ENCODE results near the gene PAX5. TPM values are rescaled to one million over a fixed set of nuclear protein-coding genes. Genes with fewer than 3 reads are reported as not detected.

The PAX5 gene
- polyA plus RNA-seq, 1 donor from 2014 or later, result not detected

GRCh38 chr9:36808251-36808650 lies 225.8 kb downstream of the PAX5 start:
- Histone ChIP-seq H3K4me3 (ENCODE audit: low read length) (no peak overlapping the region), H3K79me2 (replicated peaks; ENCODE audit: insufficient read depth, low read length) (no peaks in the 10 kb centered on the region), H2AFZ (ENCODE audit: low read depth, low read length) (no peak overlapping the region), H3K36me3 (ENCODE audit: insufficient read depth, low read length) (no peaks in the 10 kb centered on the region), H3K27me3 (ENCODE audit: insufficient read depth, low read depth, low read length) (no peaks in the 10 kb centered on the region), H3K9me3 (ENCODE audit: low read length) (no peaks in the 10 kb centered on the region), H4K20me1 (ENCODE audit: insufficient read depth) (no peaks in the 10 kb centered on the region), H3K9me2 (ENCODE audit: insufficient read depth, low read length) (no peaks in the 10 kb centered on the region), H3K27ac (ENCODE audit: low read length) (no peak overlapping the region), H3K4me2 (ENCODE audit: low read length) (no peak overlapping the region), H3K9ac (ENCODE audit: low read length) (no peak overlapping the region), H3F3A (ENCODE audit: insufficient read depth, low read length, poor library complexity, severe bottlenecking) (no peaks in the 10 kb centered on the region)
- TF ChIP-seq MXI1 (conservative IDR thresholded peaks at IDR 0.05; ENCODE audit: poor library complexity, severe bottlenecking), result no peak
- no peak for TF ChIP-seq RAD21 (conservative IDR thresholded peaks at IDR 0.05)
- TF ChIP-seq REST (IDR thresholded peaks at IDR 0.05; ENCODE audit: borderline replicate concordance), result no peak
- TF ChIP-seq EP300 (conservative IDR thresholded peaks at IDR 0.05; ENCODE audit: poor library complexity, severe bottlenecking), result no peak
- TF ChIP-seq POLR2AphosphoS5 (IDR thresholded peaks at IDR 0.05), result no peak
- TF ChIP-seq CTCF (IDR thresholded peaks at IDR 0.05; ENCODE audit: poor library complexity, severe bottlenecking), result no peak
- TF ChIP-seq TAF1 (IDR thresholded peaks at IDR 0.05; ENCODE audit: low read depth), result no peak
- TF ChIP-seq EZH2 (IDR thresholded peaks at IDR 0.05; ENCODE audit: borderline replicate concordance, insufficient read depth, low read length, poor library complexity, severe bottlenecking), result no peak
- no peak for TF ChIP-seq SMC3 (conservative IDR thresholded peaks at IDR 0.05; ENCODE audit: poor library complexity)

GRCh38 chr9:36803961-36804360 lies 230.1 kb downstream of the PAX5 start:
- Histone ChIP-seq H3K36me3 (ENCODE audit: insufficient read depth, low read length) (no peaks in the 10 kb centered on the region), H3K4me2 (ENCODE audit: low read length) (no peak overlapping the region), H3K9me2 (ENCODE audit: insufficient read depth, low read length) (no peaks in the 10 kb centered on the region), H4K20me1 (ENCODE audit: insufficient read depth) (no peaks in the 10 kb centered on the region), H3K9me3 (ENCODE audit: low read length) (no peaks in the 10 kb centered on the region), H3K79me2 (replicated peaks; ENCODE audit: insufficient read depth, low read length) (no peaks in the 10 kb centered on the region), H3K27ac (ENCODE audit: low read length) (no peak overlapping the region), H3F3A (ENCODE audit: insufficient read depth, low read length, poor library complexity, severe bottlenecking) (no peaks in the 10 kb centered on the region), H2AFZ (ENCODE audit: low read depth, low read length) (no peak overlapping the region), H3K9ac (ENCODE audit: low read length) (no peak overlapping the region), H3K27me3 (ENCODE audit: insufficient read depth, low read depth, low read length) (no peaks in the 10 kb centered on the region), H3K4me3 (ENCODE audit: low read length) (no peak overlapping the region)
- TF ChIP-seq EZH2 (IDR thresholded peaks at IDR 0.05; ENCODE audit: borderline replicate concordance, insufficient read depth, low read length, poor library complexity, severe bottlenecking) (no peak), TAF1 (IDR thresholded peaks at IDR 0.05; ENCODE audit: low read depth) (no peak), REST (IDR thresholded peaks at IDR 0.05; ENCODE audit: borderline replicate concordance) (peak; percentile 72), POLR2AphosphoS5 (IDR thresholded peaks at IDR 0.05) (no peak), EP300 (conservative IDR thresholded peaks at IDR 0.05; ENCODE audit: poor library complexity, severe bottlenecking) (no peak), MXI1 (conservative IDR thresholded peaks at IDR 0.05; ENCODE audit: poor library complexity, severe bottlenecking) (no peak), CTCF (IDR thresholded peaks at IDR 0.05; ENCODE audit: poor library complexity, severe bottlenecking) (no peak), RAD21 (conservative IDR thresholded peaks at IDR 0.05) (no peak)
